SK-N-SH treated with all-trans-retinoic acid at 6 μM for 48 hours (cell line): Measurements from ENCODE around the gene SLC22A23.

Source experiments
- CSDC2 ChIP-seq: fragments of 250-450 bp; sonication (Bioruptor Pico); IDR thresholded peaks from 2 replicates; pipeline ENCODE4 v1.5.0; 2020; ENCODE audit warnings: mild to moderate bottlenecking, moderate library complexity
- CSRNP3 ChIP-seq: fragments of 250-450 bp; sonication (Bioruptor Pico); IDR thresholded peaks from 2 replicates; pipeline ENCODE4 v1.5.1; 2021; ENCODE audit warnings: mild to moderate bottlenecking, moderate library complexity
- ISL1 ChIP-seq: fragments of 250-450 bp; sonication (Bioruptor Pico); IDR thresholded peaks from 2 replicates; pipeline ENCODE4 v2.1.2; 2022; ENCODE audit warnings: mild to moderate bottlenecking, moderate library complexity
- PATZ1 ChIP-seq: fragments of 250-450 bp; sonication (Bioruptor Pico); IDR thresholded peaks from 2 replicates; pipeline ENCODE4 v1.8.0; 2020; ENCODE audit warnings: mild to moderate bottlenecking, moderate library complexity, borderline replicate concordance
- POU6F1 ChIP-seq: fragments of 250-450 bp; sonication (Bioruptor Pico); IDR thresholded peaks from 2 replicates; pipeline ENCODE4 v1.8.0; 2021; ENCODE audit warnings: low read depth, mild to moderate bottlenecking, moderate library complexity, borderline replicate concordance
- RARB ChIP-seq: fragments of 250-450 bp; sonication (Bioruptor Pico); IDR thresholded peaks from 2 replicates; pipeline ENCODE4 v1.8.0; 2021; ENCODE audit warnings: mild to moderate bottlenecking, moderate library complexity
- SNAI2 ChIP-seq: fragments of 250-450 bp; sonication (Bioruptor Pico); IDR thresholded peaks from 2 replicates; pipeline ENCODE4 v1.5.0; 2020; ENCODE audit warnings: mild to moderate bottlenecking, moderate library complexity
- ZC3H10 ChIP-seq: fragments of 250-450 bp; sonication (Bioruptor Pico); IDR thresholded peaks from 2 replicates; pipeline ENCODE4 v1.5.1; 2021; ENCODE audit warnings: mild to moderate bottlenecking, moderate library complexity
- ZFP3 ChIP-seq: fragments of 250-450 bp; sonication (Bioruptor Pico); IDR thresholded peaks from 2 replicates; pipeline ENCODE4 v1.5.0; 2020; ENCODE audit warnings: mild to moderate bottlenecking, moderate library complexity
- ZFP30 ChIP-seq: fragments of 450-650 bp; formaldehyde crosslinking; IDR thresholded peaks from 2 replicates; pipeline ENCODE4 v1.5.0; 2022; ENCODE audit warnings: mild to moderate bottlenecking, moderate library complexity
- ZNF565 ChIP-seq: fragments of 450-650 bp; formaldehyde crosslinking; conservative IDR thresholded peaks from 2 replicates; pipeline ENCODE4 v1.5.0; 2020; ENCODE audit warnings: low read depth, mild to moderate bottlenecking, moderate library complexity
- ZNF70 ChIP-seq: fragments of 450-650 bp; formaldehyde crosslinking; IDR thresholded peaks from 2 replicates; pipeline ENCODE4 v1.5.0; 2020; ENCODE audit warnings: mild to moderate bottlenecking, moderate library complexity

- TF ChIP-seq ZFP30 (CRISPR knock-in tag) (no peak), ZC3H10 (CRISPR knock-in tag) (no peak), ZNF70 (CRISPR knock-in tag) (no peak), CSRNP3 (CRISPR knock-in tag) (no peak), SNAI2 (CRISPR knock-in tag) (no peak), POU6F1 (CRISPR knock-in tag) (no peak), ZFP3 (CRISPR knock-in tag) (no peak), CSDC2 (CRISPR knock-in tag) (no peak), PATZ1 (CRISPR knock-in tag) (no peak), RARB (CRISPR knock-in tag) (no peak), ZNF565 (no peak), ISL1 (CRISPR knock-in tag) (no peak)
Observed at GRCh38 chr6:3324262-3324942, 132.4 kb downstream of the SLC22A23 start.
